GM21825 (cell line): ENCODE measurements around the gene FAM174C.

Experiments
- ATAC-seq: cut with Tn5 transposase; IDR thresholded peaks from one replicate; pipeline ENCODE4 v1.9.1; 2021; ENCODE audit warnings: mild to moderate bottlenecking, moderate library complexity; ENCODE audit not compliant: unreplicated experiment

FAM174C gene

DNA sequence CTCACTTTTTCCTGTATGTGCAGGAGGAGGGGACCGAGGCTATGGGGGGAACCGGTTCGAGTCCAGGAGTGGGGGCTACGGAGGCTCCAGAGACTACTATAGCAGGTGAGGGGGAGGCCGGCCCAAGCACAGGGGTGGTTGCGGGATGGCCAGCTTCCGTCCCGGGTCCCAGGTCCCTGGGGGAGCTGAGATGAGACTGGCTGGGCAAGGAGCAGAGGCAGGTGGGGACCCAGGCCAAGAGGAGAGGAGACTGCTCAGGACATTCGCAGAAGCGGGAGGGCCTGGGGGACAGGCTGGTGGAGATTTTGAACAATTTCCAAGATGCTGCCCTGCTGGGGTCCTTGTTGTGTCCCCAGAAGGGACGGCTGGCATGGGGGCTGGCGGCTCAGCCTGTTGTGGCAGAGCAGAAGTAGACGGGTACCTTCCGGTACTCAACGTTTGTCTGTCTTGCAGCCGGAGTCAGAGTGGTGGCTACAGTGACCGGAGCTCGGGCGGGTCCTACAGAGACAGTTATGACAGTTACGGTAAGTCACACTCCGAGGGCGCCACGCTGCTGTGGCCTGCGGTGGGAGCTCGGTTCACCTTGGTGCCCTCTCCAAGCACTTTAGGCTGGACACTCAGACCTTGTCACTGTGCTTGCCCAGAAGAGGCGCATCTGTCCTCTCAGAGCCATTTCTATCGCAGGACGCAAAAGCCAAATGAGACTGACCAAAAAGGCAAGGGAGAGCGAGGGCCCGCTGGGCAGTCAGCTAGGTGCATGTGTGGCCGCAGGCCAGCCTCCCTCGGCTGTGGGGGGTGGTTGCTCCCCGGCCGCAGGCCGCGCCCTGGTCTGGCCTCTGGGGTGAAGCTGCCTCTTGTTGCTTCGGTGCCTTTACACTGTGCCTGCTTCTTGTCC is 3.6 kb upstream of the FAM174C start:
- no peak for ATAC-seq

DNA sequence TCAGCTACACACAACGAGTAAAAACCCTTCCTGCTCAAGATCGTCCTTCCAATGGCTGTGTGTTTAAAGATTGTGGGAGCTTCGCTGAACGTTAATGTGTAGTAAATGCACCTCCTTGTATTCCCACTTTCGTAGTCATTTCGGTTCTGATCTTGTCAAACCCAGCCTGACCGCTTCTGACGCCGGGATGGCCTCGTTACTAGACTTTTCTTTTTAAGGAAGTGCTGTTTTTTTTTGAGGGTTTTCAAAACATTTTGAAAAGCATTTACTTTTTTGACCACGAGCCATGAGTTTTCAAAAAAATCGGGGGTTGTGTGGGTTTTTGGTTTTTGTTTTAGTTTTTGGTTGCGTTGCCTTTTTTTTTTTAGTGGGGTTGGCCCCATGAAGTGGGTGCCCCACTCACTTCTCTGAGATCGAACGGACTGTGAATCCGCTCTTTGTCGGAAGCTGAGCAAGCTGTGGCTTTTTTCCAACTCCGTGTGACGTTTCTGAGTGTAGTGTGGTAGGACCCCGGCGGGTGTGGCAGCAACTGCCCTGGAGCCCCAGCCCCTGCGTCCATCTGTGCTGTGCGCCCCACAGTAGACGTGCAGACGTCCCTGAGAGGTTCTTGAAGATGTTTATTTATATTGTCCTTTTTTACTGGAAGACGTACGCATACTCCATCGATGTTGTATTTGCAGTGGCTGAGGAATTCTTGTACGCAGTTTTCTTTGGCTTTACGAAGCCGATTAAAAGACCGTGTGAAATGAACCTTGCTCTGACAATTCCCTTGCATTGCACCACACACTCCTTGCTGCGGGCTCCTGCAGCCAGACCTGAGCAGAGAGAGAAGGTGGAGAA is 2.7 kb upstream of the FAM174C start:
- ATAC-seq: no peak

DNA sequence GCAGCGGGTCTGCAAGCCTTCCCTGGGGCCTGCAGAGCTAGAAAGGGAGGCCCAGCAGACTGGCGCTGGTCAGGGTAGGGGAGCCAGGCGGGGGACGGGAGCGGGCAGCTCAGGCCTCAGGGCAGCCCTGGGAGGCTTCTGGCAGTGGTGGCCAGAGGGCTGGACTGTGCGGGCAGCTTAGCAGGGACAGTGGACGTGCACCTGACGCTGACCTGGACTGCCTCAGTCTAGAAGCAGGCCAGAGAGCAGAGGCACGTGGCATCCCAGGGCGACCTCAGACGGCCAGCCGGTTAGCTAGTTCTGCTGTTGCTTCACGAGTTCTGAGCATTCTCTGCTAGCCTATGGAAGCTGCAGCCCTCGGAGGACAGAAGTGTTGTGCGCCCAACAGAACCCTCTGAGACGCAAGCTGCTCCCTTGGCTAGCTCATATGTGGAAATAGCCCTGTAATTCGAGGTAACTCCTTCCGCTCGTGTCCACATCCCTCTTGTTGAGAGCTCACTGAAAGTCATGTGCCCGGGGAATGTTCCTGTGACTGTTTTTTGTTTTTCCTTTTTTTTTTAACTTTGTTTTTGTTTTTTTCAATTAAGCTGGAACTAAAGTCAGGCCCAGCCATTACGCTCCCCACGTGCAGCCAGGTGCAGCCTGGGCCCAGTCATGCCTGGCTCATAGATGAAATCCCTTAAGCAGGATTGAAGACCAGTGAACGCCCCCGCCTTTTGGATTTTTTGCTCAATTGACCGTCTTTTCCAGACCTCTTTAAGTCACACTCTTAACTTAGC is 1.9 kb upstream of the FAM174C start:
- ATAC-seq: no peak

DNA sequence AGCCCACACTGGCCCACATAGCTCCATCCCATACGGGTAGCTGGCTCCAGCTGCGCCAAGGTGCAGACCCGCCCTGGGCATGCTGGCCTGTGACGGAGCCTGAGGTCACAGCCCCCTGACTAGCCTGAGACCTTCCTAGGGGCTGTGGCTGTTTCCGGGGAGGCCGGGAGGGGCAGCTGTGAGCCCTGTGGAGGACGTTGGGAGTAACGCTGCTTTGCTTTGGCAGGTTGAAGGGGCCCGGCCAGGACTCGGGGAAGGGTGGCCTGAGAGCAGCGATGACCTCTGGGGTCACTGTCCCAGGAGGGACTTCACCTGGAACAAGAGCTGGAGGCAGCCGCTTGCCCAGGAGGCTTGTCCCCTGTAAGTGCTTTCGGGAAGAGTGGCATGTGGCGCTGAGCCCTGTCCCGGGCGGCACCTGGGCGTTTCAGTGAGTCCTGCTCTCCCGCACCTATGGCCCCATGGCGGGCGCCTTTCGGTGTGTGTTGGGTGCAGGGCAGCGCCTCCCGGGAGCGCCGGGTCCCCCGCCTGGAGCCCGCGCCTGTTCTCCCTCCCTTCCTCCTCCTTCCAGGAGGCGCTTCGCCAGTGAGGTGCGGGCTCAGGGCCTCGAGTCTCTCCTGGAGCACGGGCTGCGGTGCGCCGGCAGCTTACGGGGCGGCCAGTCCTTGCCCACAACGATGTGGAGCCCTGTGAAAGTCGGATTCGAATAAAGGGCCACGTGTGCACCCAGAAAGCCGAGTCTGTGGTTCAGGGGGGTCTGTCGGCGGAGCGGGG is 1.1 kb upstream of the FAM174C start:
- ATAC-seq: no peak

DNA sequence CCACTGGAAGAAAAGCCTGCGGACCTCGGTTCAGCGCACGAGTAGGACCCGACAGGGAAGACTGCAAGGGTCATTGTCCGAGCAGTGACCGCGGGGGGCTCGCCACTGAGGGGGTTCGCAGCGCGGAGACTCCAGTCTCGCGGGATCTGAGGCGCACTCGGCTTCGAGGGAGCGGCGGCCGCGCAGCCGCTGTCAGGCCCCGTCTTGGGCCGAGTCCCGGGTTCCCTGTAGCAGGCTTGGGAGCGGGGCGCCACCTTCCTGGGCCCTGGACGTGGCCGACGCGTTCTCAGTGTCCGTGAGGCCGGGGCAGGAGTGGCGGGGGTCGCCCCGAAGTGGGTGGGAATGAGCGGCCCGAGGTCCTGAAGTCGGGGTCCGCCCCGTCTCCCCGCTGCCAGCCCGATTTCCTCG is 474 bp upstream of the FAM174C start:
- no peak for ATAC-seq

DNA sequence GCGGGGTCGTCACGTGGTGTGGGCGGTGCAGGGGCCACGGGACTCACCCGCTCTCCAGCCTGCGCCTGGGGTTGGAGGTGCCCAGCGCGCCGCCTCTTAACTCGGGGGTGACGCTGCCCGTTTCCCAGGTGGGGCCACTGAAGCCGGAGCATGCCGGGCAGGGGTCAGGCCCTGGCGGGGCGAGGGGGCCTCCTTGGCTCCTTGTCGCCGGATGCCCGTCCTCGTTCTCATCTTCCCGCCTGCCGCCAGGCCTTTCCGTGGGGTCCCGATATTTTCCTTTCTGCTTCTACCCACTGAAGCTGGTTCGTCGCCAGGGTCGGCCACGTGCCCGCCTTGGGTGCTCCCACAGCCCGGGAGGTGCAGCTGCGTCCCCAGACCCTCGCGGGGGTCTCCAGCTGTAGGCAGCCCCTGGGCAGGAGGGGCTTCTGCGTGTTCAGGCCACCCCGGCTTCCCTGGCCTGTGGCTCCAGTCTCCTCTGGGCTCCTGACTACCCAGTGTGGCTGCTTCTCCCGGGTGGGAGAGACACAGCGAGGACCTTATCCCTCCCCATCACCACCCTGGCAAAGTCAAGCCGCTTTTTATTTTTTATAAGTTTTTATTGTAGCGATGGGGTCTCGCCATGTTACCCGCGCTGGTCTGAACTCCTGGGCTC is 772 bp downstream of the FAM174C start:
- no peak for ATAC-seq

DNA sequence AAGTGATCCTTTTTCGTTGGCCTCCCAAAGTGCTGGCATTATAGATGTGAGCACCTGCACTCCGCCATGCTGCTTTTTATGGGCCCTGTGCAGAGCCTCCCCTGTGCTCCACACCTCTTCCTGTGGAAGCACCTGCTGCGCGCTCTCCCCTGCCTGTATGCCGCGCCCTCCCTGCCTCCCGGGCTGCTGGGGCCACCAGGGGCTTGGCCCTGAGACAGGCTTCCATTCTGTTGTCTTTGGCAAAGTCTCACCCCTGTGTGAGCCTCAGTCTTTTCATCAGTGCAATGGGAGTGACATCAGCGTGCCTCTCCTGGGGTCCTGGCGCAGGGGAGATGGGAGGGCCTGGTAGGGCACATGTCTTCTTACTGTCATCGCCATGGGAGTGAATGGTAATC is 1.3 kb downstream of the FAM174C start:
- no peak for ATAC-seq

DNA sequence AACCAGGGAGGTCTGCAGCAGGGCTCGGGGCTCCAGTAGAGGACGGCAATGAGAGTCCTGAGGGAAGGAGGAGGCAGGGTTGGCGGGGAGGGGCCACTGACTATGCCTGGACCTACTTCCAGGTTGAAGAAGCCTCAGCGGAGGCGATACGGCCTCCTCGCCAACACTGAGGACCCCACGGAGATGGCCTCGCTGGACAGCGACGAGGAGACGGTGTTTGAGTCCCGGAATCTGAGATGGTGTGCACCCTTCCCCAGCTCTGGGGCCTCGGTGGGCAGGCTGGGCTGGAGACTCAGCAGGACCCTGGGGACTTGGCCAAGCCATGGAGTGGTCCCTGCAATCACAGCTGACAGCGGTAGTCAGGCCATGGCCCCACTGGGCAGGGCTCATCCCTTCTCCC is 1.7 kb downstream of the FAM174C start:
- ATAC-seq: no peak

DNA sequence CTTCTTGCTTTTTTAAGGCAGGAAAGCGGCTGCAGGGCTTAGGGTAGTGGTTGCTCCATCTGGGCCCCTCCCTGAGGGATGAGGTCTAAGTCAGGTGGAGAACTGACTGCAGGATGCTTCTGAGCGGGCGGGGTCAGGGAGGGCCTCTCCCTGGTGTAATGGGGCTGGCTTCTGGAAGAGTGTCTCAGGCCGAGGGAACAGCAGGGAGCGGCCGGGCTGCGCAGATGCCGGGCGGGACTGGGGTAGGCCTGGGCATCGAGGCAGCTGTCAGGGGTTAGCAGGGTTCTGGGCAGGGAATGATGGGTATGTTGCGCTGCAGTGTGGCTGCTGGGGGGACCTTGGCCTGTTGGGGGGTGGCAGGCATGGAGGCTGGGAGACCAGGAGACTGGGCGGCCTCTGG is 2.7 kb downstream of the FAM174C start:
- ATAC-seq: no peak

DNA sequence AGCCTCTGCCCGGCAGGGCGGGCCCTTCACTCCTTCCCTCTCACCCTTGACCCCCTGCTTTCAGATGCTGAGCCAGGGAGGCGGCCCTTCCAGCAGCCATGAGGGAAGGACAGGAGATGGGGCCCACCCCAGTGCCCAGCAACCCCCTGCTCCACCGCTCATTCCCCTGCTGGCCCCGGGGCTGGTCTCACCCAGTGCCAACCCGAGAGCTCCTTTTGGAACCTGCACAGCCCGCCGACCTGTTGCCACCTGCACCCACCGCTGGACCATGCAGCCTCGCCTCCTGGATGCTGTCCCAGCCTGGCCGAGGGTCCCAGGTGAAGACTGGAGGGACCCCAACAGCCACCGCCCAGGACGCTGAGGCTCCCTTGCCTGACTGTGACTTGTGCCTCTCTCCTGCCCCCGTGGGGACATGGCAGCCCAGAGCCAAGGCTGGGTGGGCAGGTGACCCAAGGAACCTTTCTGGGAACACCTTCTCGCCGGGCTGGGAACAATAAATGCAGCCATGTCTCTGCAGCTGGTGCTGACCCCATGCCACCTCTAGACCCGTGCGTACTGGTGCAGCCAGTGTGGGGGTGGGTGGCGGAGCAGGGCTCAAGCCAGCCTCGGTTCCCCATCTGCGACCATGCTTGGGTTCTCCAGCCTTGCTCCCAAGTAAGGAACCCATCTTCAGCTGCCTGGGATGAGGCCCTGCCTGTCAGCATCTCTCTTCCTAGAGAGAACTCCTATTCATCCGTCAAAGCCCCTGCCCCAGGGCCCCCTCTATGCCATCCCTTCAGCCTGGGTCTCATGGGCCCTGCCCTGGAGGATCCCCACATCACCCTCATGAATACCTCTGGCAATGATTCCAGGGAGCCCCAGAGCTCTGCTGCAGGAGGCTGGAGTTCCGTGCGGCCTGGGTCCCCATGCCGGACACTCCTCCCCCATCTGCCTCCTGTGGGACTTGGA is 3.7 kb downstream of the FAM174C start:
- ATAC-seq: no peak

DNA sequence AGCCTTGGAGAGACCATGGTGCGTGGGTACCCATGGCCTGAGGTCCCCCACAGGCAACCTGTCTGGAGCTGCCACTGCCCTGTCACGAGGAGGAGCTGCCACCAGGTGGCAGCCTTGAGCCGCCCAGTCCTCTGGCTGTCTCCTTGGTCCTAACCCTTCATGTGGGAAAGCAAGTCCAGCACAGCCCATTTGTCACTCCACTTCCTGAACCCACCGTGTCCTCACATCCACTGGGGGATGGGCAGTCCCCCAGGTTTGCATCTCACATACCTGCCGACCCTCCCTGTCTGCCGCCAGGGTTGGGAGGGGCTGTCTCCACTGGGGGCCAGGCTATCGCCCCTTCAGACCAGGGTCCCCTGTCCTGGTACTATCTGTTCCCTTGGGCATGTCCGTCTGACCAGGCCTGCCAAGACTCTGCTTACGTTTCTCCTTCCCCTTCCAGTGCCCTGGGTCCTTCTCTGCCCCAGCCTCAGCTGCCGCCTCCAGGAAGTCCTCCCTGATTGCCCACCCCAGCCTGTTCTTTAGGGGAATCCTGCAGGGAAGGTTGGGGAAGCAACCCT is 4.5 kb downstream of the FAM174C start:
- ATAC-seq: no peak

DNA sequence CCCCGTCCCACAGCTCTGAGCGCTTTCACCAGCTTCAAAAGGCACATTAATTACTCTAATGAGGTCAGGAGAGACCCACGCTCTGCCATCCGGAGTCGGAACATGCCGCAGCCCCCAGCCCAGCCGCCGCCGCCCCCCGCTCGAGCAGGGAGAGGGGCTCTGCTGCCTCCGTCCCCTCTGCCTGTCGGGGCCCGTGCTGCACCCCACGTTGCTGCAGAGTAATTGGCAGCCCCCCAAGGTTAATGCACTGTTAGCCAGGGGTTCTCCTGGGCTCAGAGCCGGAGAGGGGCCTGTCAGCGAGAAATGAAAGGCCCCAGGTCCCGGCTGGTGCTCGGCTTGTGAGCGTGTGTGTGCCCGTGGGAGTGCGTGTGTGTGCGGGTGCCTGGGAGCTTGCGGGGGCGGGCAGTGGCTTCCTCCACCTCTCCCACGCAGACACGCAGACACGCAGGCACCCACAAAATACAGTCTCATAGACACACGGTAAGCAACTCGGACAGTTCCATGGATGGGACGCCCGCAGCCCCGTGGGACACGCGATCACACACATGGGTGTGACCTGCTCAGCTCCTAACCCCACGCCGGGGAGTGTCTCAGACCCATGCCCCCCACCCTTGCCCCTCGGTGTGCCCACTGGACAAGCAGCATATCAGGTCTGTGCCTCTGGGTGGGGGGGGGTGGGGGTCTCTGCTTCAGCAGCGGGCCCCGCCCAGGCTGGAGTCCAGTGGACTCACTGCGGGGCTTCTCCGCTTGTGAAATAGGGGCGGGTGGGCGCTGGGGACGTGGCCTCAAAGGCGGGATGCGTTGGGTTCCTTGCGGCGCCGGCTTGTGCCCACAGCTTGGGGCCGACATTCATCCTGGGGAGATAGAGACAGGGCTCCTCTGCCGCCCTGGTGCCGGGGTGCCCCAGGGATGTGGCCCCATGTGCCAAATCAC is 5.6 kb downstream of the FAM174C start:
- no peak for ATAC-seq

DNA sequence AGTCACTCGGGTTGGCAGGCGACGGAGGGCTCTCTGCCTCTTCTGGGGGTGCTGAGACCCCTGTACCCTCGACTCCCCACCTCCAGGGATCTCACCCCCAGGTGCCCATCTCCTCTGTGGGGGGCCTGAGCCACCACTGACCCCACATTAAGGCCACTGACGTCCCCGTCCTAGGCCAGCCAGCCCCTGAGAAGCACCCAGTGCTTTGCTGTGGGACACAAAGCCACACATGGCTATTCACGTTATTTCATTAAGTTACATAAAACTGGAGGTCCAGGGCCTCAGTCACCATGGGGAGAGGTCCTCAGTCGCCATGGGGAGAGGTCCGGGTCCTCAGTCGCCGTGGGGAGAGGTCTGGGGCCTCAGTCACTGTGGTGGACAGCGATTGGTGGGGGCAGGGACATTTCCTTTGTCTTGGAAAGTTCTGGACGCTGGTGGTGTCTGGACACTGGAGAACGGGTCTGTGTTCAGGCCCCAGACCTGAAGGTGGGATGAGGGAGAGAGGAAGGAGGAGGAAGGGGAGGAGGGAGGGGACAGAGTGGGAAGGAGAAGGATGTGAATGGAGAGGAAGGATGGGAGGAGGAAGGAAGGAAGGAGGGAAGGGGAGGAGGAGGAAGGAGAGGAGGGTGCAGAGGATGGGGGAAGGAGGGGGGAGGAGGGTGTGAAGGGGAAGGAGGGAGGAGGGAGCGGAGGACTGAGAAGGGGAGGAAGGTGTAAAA is 6.4 kb downstream of the FAM174C start:
- no peak for ATAC-seq

DNA sequence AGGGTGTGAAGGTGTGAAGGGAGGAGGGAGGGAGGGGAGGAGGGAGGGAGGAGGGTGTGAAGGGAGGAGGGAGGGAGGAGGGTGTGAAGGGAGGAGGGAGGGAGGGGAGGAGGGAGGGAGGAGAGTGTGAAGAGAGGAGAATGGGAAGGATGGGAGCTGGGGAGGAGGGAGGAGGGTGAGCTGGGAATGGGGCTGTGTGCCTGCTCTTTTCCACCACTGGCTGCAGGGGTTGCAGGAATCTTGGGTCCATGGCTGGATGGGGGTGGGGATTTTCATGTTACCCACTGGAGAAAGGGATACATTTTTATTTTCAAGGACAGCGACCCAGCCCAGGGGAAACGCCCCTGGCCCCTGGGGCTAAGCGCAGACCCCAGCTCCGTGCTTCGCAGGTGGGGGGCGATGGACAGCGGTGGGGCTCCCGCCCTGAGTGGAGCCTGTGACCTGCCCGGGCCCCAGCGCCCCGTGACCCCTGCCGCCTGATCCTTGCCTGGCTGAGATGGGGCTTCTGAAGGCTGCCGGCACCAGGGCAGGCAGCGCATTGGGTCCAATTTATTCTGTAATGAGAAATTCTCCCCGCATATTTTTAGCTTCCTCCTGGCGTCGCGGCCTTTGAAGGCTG is 7.4 kb downstream of the FAM174C start:
- no peak for ATAC-seq

DNA sequence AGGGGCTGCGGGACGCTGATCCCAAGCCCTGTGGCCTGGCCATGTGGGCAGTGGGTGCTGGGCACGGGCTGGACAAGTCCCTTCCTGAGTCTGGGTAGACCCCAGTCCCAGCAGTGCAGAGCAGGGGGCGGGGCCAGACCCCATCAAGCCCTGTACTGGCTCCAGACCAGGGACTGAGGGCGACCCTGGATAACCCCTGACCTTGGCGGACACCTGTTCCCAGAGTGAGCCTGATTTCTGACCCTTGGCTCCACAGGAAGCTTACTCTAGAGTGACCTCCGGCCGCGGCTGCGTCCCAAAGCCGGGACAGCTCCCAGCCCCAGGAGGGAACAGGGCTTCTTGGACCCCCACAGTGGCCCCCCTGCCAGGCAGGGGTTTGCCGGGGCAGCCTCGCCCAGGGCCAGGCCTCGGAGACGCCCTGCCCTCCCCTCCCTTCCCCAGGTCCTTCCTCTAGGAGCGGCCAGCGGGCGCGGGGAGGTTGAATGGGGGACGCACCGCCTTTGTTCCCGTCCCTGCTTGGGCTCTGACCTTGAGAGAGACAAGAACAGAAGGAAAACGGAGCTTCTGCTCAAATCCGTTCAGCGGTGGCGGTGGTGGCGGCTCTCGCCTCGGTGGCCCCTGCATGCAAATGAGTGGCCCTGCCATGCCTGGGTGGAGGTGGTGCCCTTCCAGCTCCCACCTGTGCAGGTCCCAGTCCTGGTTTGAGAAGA is 8.0 kb downstream of the FAM174C start:
- ATAC-seq: no peak

DNA sequence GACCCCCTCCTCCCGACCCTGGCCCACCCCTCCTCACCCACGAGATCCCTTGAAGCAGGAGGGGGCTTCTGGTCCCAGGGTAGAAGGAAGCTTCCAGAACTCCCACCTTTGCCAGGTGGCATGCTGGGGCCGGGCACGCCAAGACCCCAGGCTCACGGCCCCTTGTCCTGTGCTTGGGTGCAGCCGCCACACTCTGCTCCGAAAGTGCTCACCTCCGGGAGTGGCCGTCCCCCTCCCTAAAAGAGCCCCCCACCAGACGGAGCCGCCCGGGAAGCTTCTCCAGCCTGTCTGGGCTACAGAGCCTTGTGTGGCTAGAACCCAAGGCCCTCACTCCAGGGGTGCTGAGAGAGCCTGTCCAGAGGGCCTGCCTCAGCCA is 8.6 kb downstream of the FAM174C start:
- ATAC-seq: no peak
